A549 (cell line): ENCODE data around the gene GDF7.

ENCODE experiments used
- CEBPB ChIP-seq, 2 experiments: fragments of >200 bp in 1 of 2; sonication (Bioruptor Twin) in 1 of 2; formaldehyde crosslinking in 1 of 2; IDR thresholded peaks; 2 replicates each; pipeline ENCODE4 v1.6.1; 2012 to 2016
- CTCF ChIP-seq: fragments of >200 bp; sonication (Bioruptor Twin); formaldehyde crosslinking; IDR thresholded peaks from 3 replicates; pipeline ENCODE4 v1.5.1; 2016
- E2F6 ChIP-seq: IDR thresholded peaks from 2 replicates; pipeline ENCODE4 v1.6.1; 2012; ENCODE audit warnings: low read depth, borderline replicate concordance
- ESRRA ChIP-seq: fragments of 150-350 bp; IDR thresholded peaks from 2 replicates; pipeline ENCODE4 v1.6.1; 2014; ENCODE audit warnings: mild to moderate bottlenecking, low read length, borderline replicate concordance
- FOSL2 ChIP-seq, 2 experiments: fragments of 450-650 bp in 1 of 2; fragments of >200 bp in 1 of 2; sonication (Bioruptor Twin) in 1 of 2; formaldehyde crosslinking; IDR thresholded peaks; 2 replicates each; pipeline versions ENCODE4 v1.5.0 to v1.6.1; 2016 to 2020; ENCODE audit warnings: mild to moderate bottlenecking in 1 of 2, moderate library complexity in 1 of 2
- HDAC2 ChIP-seq: fragments of 200-600 bp; sonication (generic); IDR thresholded peaks from 2 replicates; pipeline ENCODE4 v1.6.1; 2016
- HOXA7 ChIP-seq: fragments of 250-450 bp; sonication (Bioruptor Pico); IDR thresholded peaks from 2 replicates; pipeline ENCODE4 v1.5.0; 2020; ENCODE audit warnings: mild to moderate bottlenecking, moderate library complexity
- MAFK ChIP-seq: fragments of 450-650 bp; IDR thresholded peaks from 2 replicates; pipeline ENCODE4 v1.6.1; 2014; ENCODE audit not compliant: partially characterized antibody
- NR3C1 ChIP-seq: fragments of >200 bp; sonication (Bioruptor Twin); formaldehyde crosslinking; IDR thresholded peaks from 3 replicates; pipeline ENCODE4 v1.6.1; 2017
- POLR2A ChIP-seq: IDR thresholded peaks from 2 replicates; pipeline ENCODE4 v1.6.1; 2012; ENCODE audit warnings: mild to moderate bottlenecking, low read length
- REST ChIP-seq: fragments of 200-600 bp; sonication (generic); IDR thresholded peaks from 2 replicates; pipeline ENCODE4 v1.6.1; 2016; ENCODE audit warnings: antibody characterized with exemption, mild to moderate bottlenecking, moderate library complexity
- RFX5 ChIP-seq: fragments of 450-650 bp; IDR thresholded peaks from 2 replicates; pipeline ENCODE4 v1.7.1; 2014; ENCODE audit warnings: antibody characterized with exemption, mild to moderate bottlenecking, moderate library complexity
- RNF2 ChIP-seq: fragments of 200-600 bp; sonication (generic); IDR thresholded peaks from 2 replicates; pipeline ENCODE4 v1.6.1; 2016; ENCODE audit warnings: low read depth, mild to moderate bottlenecking, antibody characterized with exemption, moderate library complexity, borderline replicate concordance
- SMC3 ChIP-seq: fragments of >200 bp; sonication (Bioruptor Twin); formaldehyde crosslinking; IDR thresholded peaks from 3 replicates; pipeline ENCODE4 v1.6.1; 2018; ENCODE audit warnings: inconsistent platforms

GRCh38 chr2:20641123-20641985 is 25.6 kb upstream of the GDF7 start:
- TF ChIP-seq CTCF: no peak
- TF ChIP-seq POLR2A: no peak
- TF ChIP-seq HDAC2: no peak
- TF ChIP-seq ESRRA: no peak
- no peak for TF ChIP-seq HOXA7 (CRISPR knock-in tag)
- TF ChIP-seq FOSL2 (IDR thresholded peaks at IDR 0.05): no peak
- TF ChIP-seq FOSL2 (CRISPR knock-in tag; IDR thresholded peaks at IDR 0.05): no peak
- TF ChIP-seq RFX5: no peak
- no peak for TF ChIP-seq REST
- no peak for TF ChIP-seq NR3C1
- no peak for TF ChIP-seq RNF2
- TF ChIP-seq CEBPB (IDR thresholded peaks at IDR 0.05): no peak
- TF ChIP-seq MAFK: no peak
- TF ChIP-seq E2F6: no peak
- no peak for TF ChIP-seq SMC3
